GM12878 (cell line): ENCODE measurements around the gene ZNF526. TPM values are rescaled to one million over a fixed set of nuclear protein-coding genes. Genes with fewer than 3 reads are reported as not detected.

Experiments used
- ATAC-seq: fragments of 200-7000 bp; cut with Tn5 transposase; 3 replicates; pipeline ENCODE4 v1.9.1; 2020; ENCODE audit warnings: mild to moderate bottlenecking, moderate library complexity
- BruUV-seq: library from RNA; stranded (reverse); fragments of 400-500 nt; replicated peaks from 2 replicates; lab custom pipeline; 2021; lab: Mats Ljungman, UMichigan
- CTCF ChIA-PET: fragments of 300-600 bp; sonication (Branson Sonifier 250); formaldehyde crosslinking; extraction: SDS; loops from one replicate; lab custom pipeline; 2021; ENCODE audit warnings: inconsistent platforms; lab: Yijun Ruan, JAX
- POLR2A ChIA-PET: fragments of 350-600 bp; formaldehyde crosslinking; extraction: SDS; loops from one replicate; lab custom pipeline; 2021; ENCODE audit warnings: inconsistent platforms; lab: Charles Lee
- RAD21 ChIA-PET: fragments of 300-600 bp; sonication (Branson Sonifier 250); formaldehyde crosslinking; loops from one replicate; lab custom pipeline; 2023; ENCODE audit warnings: antibody characterized with exemption; ENCODE audit not compliant: unreplicated experiment; lab: Charles Lee
- SMC1A ChIA-PET: fragments of 300-600 bp; sonication (Branson Sonifier 250); formaldehyde crosslinking; loops from one replicate; lab custom pipeline; 2023; ENCODE audit not compliant: unreplicated experiment, uncharacterized antibody; lab: Charles Lee
- DNase-seq: peaks from one replicate; pipeline ENCODE4 v3.0.0-alpha.2; 2011; ENCODE audit warnings: low read depth, low spot score
- FAIRE-seq: peaks from 3 replicates; lab custom pipeline; 2011; peaks lifted over from hg19 to GRCh38; lab: Jason Lieb, UNC
- H2AFZ ChIP-seq: 2 replicates; pipeline ENCODE4 v1.6.0; 2011; ENCODE audit warnings: low read depth, low read length, control low read depth; ENCODE audit not compliant: control insufficient read depth
- H3K27ac ChIP-seq: 2 replicates; pipeline ENCODE4 v1.5.1; 2011; ENCODE audit warnings: control low read depth; ENCODE audit not compliant: control insufficient read depth, insufficient read depth
- H3K27me3 ChIP-seq, 2 experiments: replicated peaks in 1 of 2; 2 replicates each; pipeline versions ENCODE4 v1.6.0 to v1.6.1; 2011; ENCODE audit warnings: low read length in 1 of 2; ENCODE audit not compliant: control insufficient read depth in 2 of 2, insufficient read depth in 2 of 2
- H3K36me3 ChIP-seq, 2 experiments: 2 replicates each; pipeline ENCODE4 v1.5.1; 2011; ENCODE audit warnings: low read length in 1 of 2; ENCODE audit not compliant: control insufficient read depth in 2 of 2, insufficient read depth in 2 of 2
- H3K4me1 ChIP-seq: 2 replicates; pipeline ENCODE4 v1.6.1; 2011; ENCODE audit warnings: mild to moderate bottlenecking, low read length, moderate library complexity, mixed read lengths; ENCODE audit not compliant: control insufficient read depth, insufficient read depth
- H3K4me2 ChIP-seq: 2 replicates; pipeline ENCODE4 v1.6.0; 2011; ENCODE audit warnings: control low read depth; ENCODE audit not compliant: control insufficient read depth, insufficient read depth
- H3K4me3 ChIP-seq: fragments of 200-600 bp; sonication (generic); 2 replicates; pipeline ENCODE4 v1.5.1; 2016
- H3K79me2 ChIP-seq: 2 replicates; pipeline ENCODE4 v1.6.0; 2011; ENCODE audit warnings: low read length; ENCODE audit not compliant: control insufficient read depth, insufficient read depth
- H3K9ac ChIP-seq: 2 replicates; pipeline ENCODE4 v1.8.0; 2011; ENCODE audit warnings: low read length, control low read depth, mixed read lengths; ENCODE audit not compliant: control insufficient read depth, insufficient read depth
- H3K9me3 ChIP-seq: replicated peaks from 3 replicates; pipeline ENCODE4 v1.5.1; 2011; ENCODE audit warnings: mild to moderate bottlenecking, low read length; ENCODE audit not compliant: control insufficient read depth, insufficient read depth
- H4K20me1 ChIP-seq: 2 replicates; pipeline ENCODE4 v1.6.0; 2011; ENCODE audit not compliant: control insufficient read depth, insufficient read depth
- ASH2L ChIP-seq: fragments of 300-600, 200-600 bp; sonication (generic); IDR thresholded peaks from 2 replicates; pipeline ENCODE4 v1.6.1; 2017; ENCODE audit warnings: low read depth, mild to moderate bottlenecking, borderline replicate concordance
- CEBPZ ChIP-seq: fragments of 150-350 bp; IDR thresholded peaks from 2 replicates; pipeline ENCODE4 v1.6.1; 2016; ENCODE audit warnings: low read depth, low read length
- FOS ChIP-seq: IDR thresholded peaks from 3 replicates; pipeline ENCODE4 v1.6.1; 2011; ENCODE audit warnings: borderline replicate concordance; ENCODE audit not compliant: insufficient read length; ENCODE audit errors: extremely low read depth
- FOXM1 ChIP-seq: IDR thresholded peaks from 2 replicates; pipeline ENCODE4 v1.6.1; 2012; ENCODE audit warnings: low read depth, mild to moderate bottlenecking, inconsistent platforms, low read length, moderate library complexity
- KLF5 ChIP-seq: fragments of 450-650 bp; IDR thresholded peaks from 2 replicates; pipeline ENCODE4 v1.6.1; 2014; ENCODE audit warnings: mild to moderate bottlenecking; ENCODE audit not compliant: partially characterized antibody
- POU2F2 ChIP-seq: IDR thresholded peaks from 3 replicates; pipeline ENCODE4 v1.6.1; 2011; ENCODE audit warnings: low read depth, mild to moderate bottlenecking, low read length, borderline replicate concordance
- SMAD5 ChIP-seq: IDR thresholded peaks from 2 replicates; pipeline ENCODE4 v1.6.1; 2016; ENCODE audit warnings: antibody characterized with exemption, low read depth
- SUZ12 ChIP-seq: fragments of 200-600 bp; sonication (generic); IDR thresholded peaks from one replicate; pipeline ENCODE4 v1.6.1; 2018; ENCODE audit warnings: antibody characterized with exemption, mild to moderate bottlenecking; ENCODE audit not compliant: unreplicated experiment
- TARDBP ChIP-seq: IDR thresholded peaks from 2 replicates; pipeline ENCODE4 v1.6.1; 2016; ENCODE audit warnings: borderline replicate concordance
- WGBS: methylation state at CpG from one replicate; pipeline ENCODE4 v1.1.6; 2016; ENCODE audit warnings: low lambda C conversion rate; ENCODE audit not compliant: insufficient replicate concordance, insufficient coverage; ENCODE audit errors: missing lambda C conversion rate; 5-methylcytosine and 5-hydroxymethylcytosine counted together
- in situ Hi-C: fragments of 300-500 bp; cut with MboI; formaldehyde crosslinking; loops from 9 replicates; pipeline ENCODE4 v1.14.3; 2018; ENCODE audit warnings: mixed read lengths
- intact Hi-C: fragments of 100-400 bp; cut with micrococcal nuclease; formaldehyde crosslinking; loops from one replicate; pipeline ENCODE4 v1.14.2; 2022; ENCODE audit not compliant: unreplicated experiment
- polyA plus RNA-seq, 11 experiments: library from polyadenylated mRNA; depleted of rRNA in 4 of 11; unstranded in 6 of 11; stranded (reverse) in 5 of 11; fragments of >200 nt; fragmentation: Nextera tagmentation in 4 of 11; fragmentation: Illumina TruSeq in 1 of 11; extraction: Ambion mirVana in 4 of 11; extraction: Trizol in 1 of 11; gene quantifications; 1 replicate in 1 of 11; 2 replicates in 10 of 11; pipeline versions ENCODE4 v1.2.1 to v1.2.3, GENCODE V29; 2011 to 2016; ENCODE audit warnings: inconsistent platforms in 2 of 11, missing spikeins in 2 of 11, low read depth in 1 of 11
- total RNA-seq, 4 experiments: library from RNA; depleted of rRNA in 3 of 4; stranded (reverse); fragments of >200 nt in 3 of 4; fragmentation: Illumina TruSeq in 1 of 4; extraction: Trizol in 1 of 4; gene quantifications; 2 replicates each; pipeline versions ENCODE4 v1.2.1 to v1.2.3, GENCODE V29; 2013 to 2021
- TF ChIP-seq, protein P1 (sequence below): fragments of 450-650 bp; IDR thresholded peaks from 2 replicates; pipeline ENCODE4 v1.6.1; 2017; ENCODE audit warnings: antibody characterized with exemption, mild to moderate bottlenecking, moderate library complexity
- TF ChIP-seq, protein P2 (sequence below): IDR thresholded peaks from 2 replicates; pipeline ENCODE4 v1.6.1; 2011; ENCODE audit warnings: low read depth, low read length, improper control_type of control experiment, borderline replicate concordance

The ZNF526 gene
- total and polyA plus RNA-seq, 10 of the 15 experiments (the other 5 are each of a cell fraction or from before 2014, with no cell fraction given): 1.8 to 18.3 (median 5.5) TPM

DNA sequence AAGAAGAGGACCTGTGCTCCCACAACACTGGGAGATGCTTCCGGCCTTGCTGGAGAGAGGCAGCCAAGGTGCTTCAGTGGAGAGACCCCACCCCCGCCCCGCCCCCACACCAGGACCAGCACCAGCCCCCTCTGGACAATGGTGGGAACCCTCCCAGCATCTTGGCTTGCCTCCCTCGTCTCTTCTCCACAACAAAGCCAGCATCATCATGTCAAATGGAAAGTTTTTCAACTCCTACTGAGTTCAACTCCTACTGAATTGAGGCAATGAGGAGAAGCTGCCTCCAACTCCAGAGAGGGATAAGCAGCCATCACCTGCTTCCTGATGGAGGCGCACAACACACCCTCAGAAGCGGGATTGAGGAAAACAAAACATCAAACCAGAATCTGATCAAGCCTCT is 15.4 kb upstream of the ZNF526 start (continued):
- TF ChIP-seq CEBPZ: no peak
- no peak for TF ChIP-seq TARDBP

DNA sequence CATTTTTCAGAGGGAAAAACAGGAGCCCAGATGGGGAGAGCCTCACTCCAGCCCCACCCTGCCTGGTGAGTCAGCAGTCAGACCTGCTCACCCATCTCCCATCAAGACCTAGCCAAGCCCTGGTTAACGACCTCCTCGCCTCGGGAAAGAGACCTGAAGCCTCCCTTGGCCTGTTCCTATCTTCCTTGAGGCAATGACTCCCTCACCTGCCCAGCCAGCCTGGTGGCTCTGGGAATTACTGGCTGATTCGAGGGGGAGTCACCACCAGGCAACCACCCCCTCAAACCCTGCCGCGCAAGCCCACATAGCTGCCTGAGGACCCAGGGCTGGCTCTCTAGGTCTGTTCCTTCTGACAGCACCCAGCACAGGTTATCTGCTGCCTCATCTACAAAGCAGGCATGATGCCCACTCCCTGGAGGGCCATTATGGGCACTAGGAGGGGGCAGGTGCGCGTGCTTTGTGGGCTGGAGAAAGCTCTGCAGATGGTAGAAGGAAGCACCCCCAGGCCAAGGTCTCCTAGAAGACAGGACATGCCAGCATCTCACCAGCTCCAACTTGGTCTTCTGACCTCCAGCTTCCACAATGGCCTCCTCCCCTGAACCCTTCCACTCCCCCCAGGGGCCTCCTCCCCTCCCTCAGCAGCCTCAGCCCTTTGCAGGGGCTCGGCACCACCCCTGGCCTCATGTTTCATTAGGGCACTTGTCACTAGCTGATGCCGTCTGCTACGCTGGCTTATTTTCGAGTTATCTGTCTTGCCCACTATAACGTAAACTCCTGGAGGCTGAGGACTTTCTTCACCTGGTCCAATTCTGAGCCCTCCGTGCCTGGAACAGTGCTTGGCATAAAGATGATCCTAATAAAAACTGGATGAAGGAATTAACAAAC is 13.0 kb upstream of the ZNF526 start:
- H3K27ac ChIP-seq: no peak overlapping the region
- peaks cover 11% of the 10 kb centered on the region for H3K4me1 ChIP-seq
- no peak overlapping the region for H3K4me2 ChIP-seq
- H3K9ac ChIP-seq: no peak overlapping the region
- peaks cover 29 to 32% of the 10 kb centered on the region in 2 experiments for H3K36me3 ChIP-seq
- SMC1A ChIA-PET: interaction anchor here (1.1 kb wide), 1 partner anchor 8 kb away, joined by 4 read pairs; no protein-coding TSS in a partner anchor
- ATAC-seq (no peak), FAIRE-seq (no peak), DNase-seq (no peak)
- H3K27me3 ChIP-seq: no peaks in the 10 kb centered on the region
- BruUV-seq: no TSS peak
- no peak overlapping the region for H3K4me3 ChIP-seq
- H3K79me2 ChIP-seq: peaks cover 3% of the 10 kb centered on the region
- intact Hi-C loops: no loop called here
- CTCF ChIA-PET: no interaction called here
- RAD21 ChIA-PET: interaction anchor here (1.3 kb wide), 1 partner anchor 13 kb away, joined by 3 read pairs; the partner anchor contains the start of gene ZNF526
- no peaks in the 10 kb centered on the region for H4K20me1 ChIP-seq
- WGBS: 90% methylated on average over 14 of the region's 14 CpGs
- POLR2A ChIA-PET: interaction anchor here (1.3 kb wide), 1 partner anchor 12 kb away, joined by 3 read pairs; no protein-coding TSS in a partner anchor
- no peaks in the 10 kb centered on the region for H3K9me3 ChIP-seq
- in situ Hi-C loops: no loop called here
- H2AFZ ChIP-seq: no peak overlapping the region
- TF ChIP-seq ASH2L: no peak
- TF ChIP-seq KLF5: no peak
- TF ChIP-seq SMAD5: no peak
- TF ChIP-seq FOS: no peak
- TF ChIP-seq, protein P1, sequence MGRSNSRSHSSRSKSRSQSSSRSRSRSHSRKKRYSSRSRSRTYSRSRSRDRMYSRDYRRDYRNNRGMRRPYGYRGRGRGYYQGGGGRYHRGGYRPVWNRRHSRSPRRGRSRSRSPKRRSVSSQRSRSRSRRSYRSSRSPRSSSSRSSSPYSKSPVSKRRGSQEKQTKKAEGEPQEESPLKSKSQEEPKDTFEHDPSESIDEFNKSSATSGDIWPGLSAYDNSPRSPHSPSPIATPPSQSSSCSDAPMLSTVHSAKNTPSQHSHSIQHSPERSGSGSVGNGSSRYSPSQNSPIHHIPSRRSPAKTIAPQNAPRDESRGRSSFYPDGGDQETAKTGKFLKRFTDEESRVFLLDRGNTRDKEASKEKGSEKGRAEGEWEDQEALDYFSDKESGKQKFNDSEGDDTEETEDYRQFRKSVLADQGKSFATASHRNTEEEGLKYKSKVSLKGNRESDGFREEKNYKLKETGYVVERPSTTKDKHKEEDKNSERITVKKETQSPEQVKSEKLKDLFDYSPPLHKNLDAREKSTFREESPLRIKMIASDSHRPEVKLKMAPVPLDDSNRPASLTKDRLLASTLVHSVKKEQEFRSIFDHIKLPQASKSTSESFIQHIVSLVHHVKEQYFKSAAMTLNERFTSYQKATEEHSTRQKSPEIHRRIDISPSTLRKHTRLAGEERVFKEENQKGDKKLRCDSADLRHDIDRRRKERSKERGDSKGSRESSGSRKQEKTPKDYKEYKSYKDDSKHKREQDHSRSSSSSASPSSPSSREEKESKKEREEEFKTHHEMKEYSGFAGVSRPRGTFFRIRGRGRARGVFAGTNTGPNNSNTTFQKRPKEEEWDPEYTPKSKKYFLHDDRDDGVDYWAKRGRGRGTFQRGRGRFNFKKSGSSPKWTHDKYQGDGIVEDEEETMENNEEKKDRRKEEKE: no peak
- no peak for TF ChIP-seq FOXM1
- TF ChIP-seq, protein P2, sequence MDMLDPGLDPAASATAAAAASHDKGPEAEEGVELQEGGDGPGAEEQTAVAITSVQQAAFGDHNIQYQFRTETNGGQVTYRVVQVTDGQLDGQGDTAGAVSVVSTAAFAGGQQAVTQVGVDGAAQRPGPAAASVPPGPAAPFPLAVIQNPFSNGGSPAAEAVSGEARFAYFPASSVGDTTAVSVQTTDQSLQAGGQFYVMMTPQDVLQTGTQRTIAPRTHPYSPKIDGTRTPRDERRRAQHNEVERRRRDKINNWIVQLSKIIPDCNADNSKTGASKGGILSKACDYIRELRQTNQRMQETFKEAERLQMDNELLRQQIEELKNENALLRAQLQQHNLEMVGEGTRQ: no peak
- TF ChIP-seq SUZ12: no peak
- no peak for TF ChIP-seq POU2F2
